Measurements from ENCODE around the gene AAMDC.
"Not testable (repeated sequence)": the region's sequence is repeated elsewhere in the genome, so short reads cannot be mapped to it uniquely, and the experiment has no call there.

AAMDC gene

DNA sequence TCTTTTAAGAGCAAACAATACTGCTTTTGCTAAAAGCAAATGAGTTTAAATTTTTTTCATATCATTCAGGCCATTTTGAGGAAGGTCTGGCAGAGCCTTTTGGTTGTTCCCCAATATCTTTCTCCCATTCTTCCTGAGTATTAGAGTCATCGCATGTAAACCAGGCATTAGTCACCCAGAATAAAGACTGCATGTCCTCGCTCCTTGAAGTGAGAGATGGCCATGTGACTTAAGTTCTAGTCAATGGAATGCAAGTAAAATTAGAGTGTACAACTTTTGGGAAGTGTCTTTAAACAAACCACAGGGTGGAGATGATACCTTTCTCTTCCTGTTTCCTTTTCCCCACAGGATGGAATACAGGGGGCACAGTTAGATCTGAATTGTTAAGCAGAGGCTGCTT, 96.8 kb downstream of the AAMDC start:
- H3K36me3 ChIP-seq (ENCODE audit: control insufficient read depth in 1 of 2, insufficient read depth in 2 of 2, low read length in 2 of 2); H3K27me3 ChIP-seq (ENCODE audit: low read depth, low read length); H3K27ac ChIP-seq (ENCODE audit: low read length); H3K9me3 ChIP-seq (ENCODE audit: control insufficient read depth in 1 of 2, low read length in 2 of 2); H3K4me3 ChIP-seq (ENCODE audit: low read depth in 1 of 2, low read length in 2 of 2): not testable (repeated sequence)
- peaks cover 0 to 20% of the 10 kb centered on the region in 2 donors for H3K4me1 ChIP-seq (ENCODE audit: control insufficient read depth in 1 of 2, insufficient read depth in 2 of 2, low read length in 2 of 2)

Measured in muscle layer of duodenum (tissue), 2 donors.